ENCODE data around the gene HSD17B13.

- no peak for TF ChIP-seq POLR2AphosphoS5 (IDR thresholded peaks at IDR 0.05; ENCODE audit: low read depth)
- TF ChIP-seq CTCF (conservative IDR thresholded peaks at IDR 0.05; ENCODE audit: low read depth in 2 of 2): no peak
- no peak for TF ChIP-seq EZH2phosphoT487 (IDR thresholded peaks at IDR 0.05; ENCODE audit: unreplicated experiment)
- TF ChIP-seq EZH2 (IDR thresholded peaks at IDR 0.05; ENCODE audit: low read depth, unreplicated experiment): no peak
- no peak for TF ChIP-seq REST (IDR thresholded peaks at IDR 0.05; ENCODE audit: unreplicated experiment)
Observed at GRCh38 chr4:87363552-87363951, 40.9 kb upstream of the HSD17B13 start.
